ENCODE measurements around the gene ANXA5. TPM values are rescaled to one million over a fixed set of nuclear protein-coding genes. Genes with fewer than 3 reads are reported as not detected.

Gene ANXA5
- total and polyA plus RNA-seq, 2 donors (not counting 1 experiment from before 2014, with no cell fraction given), result 42.4 to 67.8 TPM

DNA sequence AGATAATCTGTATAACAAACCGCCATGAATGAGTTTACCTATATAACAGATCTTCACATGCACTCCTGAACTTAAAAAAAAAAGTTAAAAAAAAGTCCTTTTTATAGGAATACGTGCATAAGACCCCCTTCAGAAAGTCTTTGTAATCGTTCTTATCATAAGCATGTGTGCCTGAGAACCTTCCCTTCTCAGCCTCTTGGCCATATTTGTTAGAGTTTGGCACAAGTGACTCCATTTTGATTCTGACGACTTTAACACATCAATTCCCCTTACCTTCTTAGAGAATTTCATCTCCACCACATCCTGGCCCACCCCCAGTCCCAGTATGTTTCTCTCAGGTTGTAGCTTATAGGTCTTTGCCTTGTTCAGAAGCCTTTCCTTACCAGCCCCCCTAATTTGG lies 16.0 kb upstream of the ANXA5 start:
- ChIA-PET CTCF (no interaction called here), POLR2A (no interaction called here)
- Mint-ChIP-seq H3K4me1 (peaks cover 6% of the 10 kb centered on the region), H3K27me3 (peaks cover 70% of the 10 kb centered on the region), H3K4me3 (no peak overlapping the region), H3K27ac (no peak overlapping the region), H3K9me3 (ENCODE audit: insufficient read depth) (no peaks in the 10 kb centered on the region)
- peaks cover 3 to 5% of the 10 kb centered on the region in 2 donors for H3K4me1 ChIP-seq (ENCODE audit: control insufficient read depth in 2 of 2, insufficient read depth in 2 of 2, low read length in 2 of 2)
- 88% methylated on average over 3 of the region's 4 CpGs for WGBS (ENCODE audit: insufficient coverage)
- no peaks in the 10 kb centered on the region for H3K9me3 ChIP-seq (ENCODE audit: control extremely low read depth in 1 of 3, control insufficient read depth in 2 of 3, insufficient read depth in 1 of 3, low read length in 2 of 3)
- H3K9ac ChIP-seq (ENCODE audit: low read length), result no peak overlapping the region
- H3K27ac ChIP-seq (ENCODE audit: low read length in 2 of 2), result no peak overlapping the region
- TF ChIP-seq, protein P1, sequence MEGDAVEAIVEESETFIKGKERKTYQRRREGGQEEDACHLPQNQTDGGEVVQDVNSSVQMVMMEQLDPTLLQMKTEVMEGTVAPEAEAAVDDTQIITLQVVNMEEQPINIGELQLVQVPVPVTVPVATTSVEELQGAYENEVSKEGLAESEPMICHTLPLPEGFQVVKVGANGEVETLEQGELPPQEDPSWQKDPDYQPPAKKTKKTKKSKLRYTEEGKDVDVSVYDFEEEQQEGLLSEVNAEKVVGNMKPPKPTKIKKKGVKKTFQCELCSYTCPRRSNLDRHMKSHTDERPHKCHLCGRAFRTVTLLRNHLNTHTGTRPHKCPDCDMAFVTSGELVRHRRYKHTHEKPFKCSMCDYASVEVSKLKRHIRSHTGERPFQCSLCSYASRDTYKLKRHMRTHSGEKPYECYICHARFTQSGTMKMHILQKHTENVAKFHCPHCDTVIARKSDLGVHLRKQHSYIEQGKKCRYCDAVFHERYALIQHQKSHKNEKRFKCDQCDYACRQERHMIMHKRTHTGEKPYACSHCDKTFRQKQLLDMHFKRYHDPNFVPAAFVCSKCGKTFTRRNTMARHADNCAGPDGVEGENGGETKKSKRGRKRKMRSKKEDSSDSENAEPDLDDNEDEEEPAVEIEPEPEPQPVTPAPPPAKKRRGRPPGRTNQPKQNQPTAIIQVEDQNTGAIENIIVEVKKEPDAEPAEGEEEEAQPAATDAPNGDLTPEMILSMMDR (IDR thresholded peaks at IDR 0.05), result no peak
- no peak for TF ChIP-seq EZH2 (IDR thresholded peaks at IDR 0.05; ENCODE audit: borderline replicate concordance, insufficient read depth, low read depth, low read length, poor library complexity, severe bottlenecking)
- H3K4me3 ChIP-seq (ENCODE audit: control extremely low read depth in 1 of 5, extremely low read depth in 1 of 5, insufficient read depth in 1 of 5, low read depth in 2 of 5, low read length in 4 of 5), result no peak overlapping the region
- no peaks in the 10 kb centered on the region for H3K79me2 ChIP-seq (ENCODE audit: control insufficient read depth, insufficient read depth, low read length)
- peaks cover 0 to 29% (median 16%) of the 10 kb centered on the region in 4 experiments for H3K27me3 ChIP-seq (replicated peaks in 1 of 4; ENCODE audit: control extremely low read depth in 1 of 4, control insufficient read depth in 3 of 4, insufficient read depth in 4 of 4, low read length in 3 of 4)
- no peaks in the 10 kb centered on the region for H3K36me3 ChIP-seq (replicated peaks in 1 of 2; ENCODE audit: control extremely low read depth in 1 of 2, control insufficient read depth in 1 of 2, extremely low read depth in 1 of 2, insufficient read depth in 2 of 2, low read length in 1 of 2)
- H3K4me2 ChIP-seq (replicated peaks; ENCODE audit: low read depth, low read length, poor library complexity, severe bottlenecking), result no peak overlapping the region
- intact Hi-C loops (cut with micrococcal nuclease), result no loop called here
- ATAC-seq (ENCODE audit: low read depth), result no peak
- H4K20me1 ChIP-seq (ENCODE audit: control insufficient read depth, insufficient read depth, low read length, poor library complexity, severe bottlenecking), result no peaks in the 10 kb centered on the region
- H2AFZ ChIP-seq (ENCODE audit: insufficient read depth, low read depth, low read length, poor library complexity, severe bottlenecking), result no peak overlapping the region
- DNase-seq, result no peak

DNA sequence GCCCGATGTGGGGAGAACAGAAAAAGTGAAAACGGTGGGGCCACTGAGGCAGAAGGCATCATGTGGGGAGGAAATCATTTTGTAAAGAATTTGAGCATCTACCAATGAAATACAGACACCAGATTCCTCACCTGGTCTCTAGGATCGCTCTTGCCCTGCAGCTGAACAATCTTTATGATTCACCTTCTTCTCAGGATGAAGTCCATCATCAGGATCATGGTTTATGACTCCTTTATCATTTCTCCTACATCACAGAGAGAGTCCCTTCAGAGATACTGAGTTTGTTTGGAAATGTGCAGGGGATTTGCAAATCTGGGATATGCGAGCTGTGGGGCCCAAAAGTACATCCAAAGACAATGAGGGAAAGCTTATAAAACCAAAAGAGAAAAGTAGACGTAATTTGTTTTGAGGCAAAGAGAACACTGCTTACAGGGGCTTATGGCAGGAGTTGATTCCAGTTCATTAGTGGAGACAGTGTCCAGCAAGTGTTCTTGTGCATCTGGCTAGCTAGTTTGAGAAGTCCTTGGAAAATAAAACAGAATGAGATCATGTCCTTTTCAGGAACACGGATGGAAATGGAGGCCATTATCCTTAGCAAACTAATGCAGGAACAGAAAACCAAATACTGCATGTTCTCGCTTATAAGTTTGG lies 15.3 kb upstream of the ANXA5 start:
- DNase-seq (no peak), ATAC-seq (ENCODE audit: low read depth) (no peak)
- peaks cover 0 to 29% (median 16%) of the 10 kb centered on the region in 4 experiments for H3K27me3 ChIP-seq (replicated peaks in 1 of 4; ENCODE audit: control extremely low read depth in 1 of 4, control insufficient read depth in 3 of 4, insufficient read depth in 4 of 4, low read length in 3 of 4)
- H3K4me2 ChIP-seq (replicated peaks; ENCODE audit: low read depth, low read length, poor library complexity, severe bottlenecking), result peak overlapping the region; percentile 48
- H3K4me1 ChIP-seq (ENCODE audit: control insufficient read depth in 2 of 2, insufficient read depth in 2 of 2, low read length in 2 of 2), result peaks cover 3 to 5% of the 10 kb centered on the region in 2 donors
- H3K4me1 Mint-ChIP-seq, result peaks cover 6% of the 10 kb centered on the region
- ChIA-PET POLR2A (no interaction called here), CTCF (no interaction called here)
- no peak for TF ChIP-seq EZH2 (IDR thresholded peaks at IDR 0.05; ENCODE audit: borderline replicate concordance, insufficient read depth, low read depth, low read length, poor library complexity, severe bottlenecking)
- TF ChIP-seq, protein P1 (IDR thresholded peaks at IDR 0.05), result no peak
- peaks cover 71% of the 10 kb centered on the region for H3K27me3 Mint-ChIP-seq
- no peaks in the 10 kb centered on the region for H4K20me1 ChIP-seq (ENCODE audit: control insufficient read depth, insufficient read depth, low read length, poor library complexity, severe bottlenecking)
- H3K36me3 ChIP-seq (replicated peaks in 1 of 2; ENCODE audit: control extremely low read depth in 1 of 2, control insufficient read depth in 1 of 2, extremely low read depth in 1 of 2, insufficient read depth in 2 of 2, low read length in 1 of 2), result no peaks in the 10 kb centered on the region
- H3K79me2 ChIP-seq (ENCODE audit: control insufficient read depth, insufficient read depth, low read length), result no peaks in the 10 kb centered on the region
- no peaks in the 10 kb centered on the region for H3K9me3 ChIP-seq (ENCODE audit: control extremely low read depth in 1 of 3, control insufficient read depth in 2 of 3, insufficient read depth in 1 of 3, low read length in 2 of 3)
- H2AFZ ChIP-seq (ENCODE audit: insufficient read depth, low read depth, low read length, poor library complexity, severe bottlenecking), result peak overlapping the region; percentile 71
- H3K9me3 Mint-ChIP-seq (ENCODE audit: insufficient read depth), result no peaks in the 10 kb centered on the region
- no peak overlapping the region for H3K27ac Mint-ChIP-seq
- 96% methylated on average over 3 of the region's 7 CpGs for WGBS (ENCODE audit: insufficient coverage)
- no peak overlapping the region for H3K4me3 ChIP-seq (ENCODE audit: control extremely low read depth in 1 of 5, extremely low read depth in 1 of 5, insufficient read depth in 1 of 5, low read depth in 2 of 5, low read length in 4 of 5)
- no peak overlapping the region for H3K27ac ChIP-seq (ENCODE audit: low read length in 2 of 2)
- H3K9ac ChIP-seq (ENCODE audit: low read length), result no peak overlapping the region
- H3K4me3 Mint-ChIP-seq, result no peak overlapping the region
- intact Hi-C loops (cut with micrococcal nuclease), result no loop called here
